Lung (tissue), 12 donors: ENCODE data around the gene SCGB1A1. TPM values are rescaled to one million over a fixed set of nuclear protein-coding genes. Genes with fewer than 3 reads are reported as not detected.

ENCODE experiments used
- ATAC-seq: fragments of 200-7000 bp; cut with Tn5 transposase; one replicate; pipeline ENCODE4 v1.9.1; 2020; ENCODE audit warnings: moderate number of reproducible peaks; ENCODE audit not compliant: insufficient read depth, low FRiP score
- DNase-seq, 3 donors: peaks; one replicate each; pipeline ENCODE4 v3.0.0-alpha.2; 2013 to 2017
- H3K27ac ChIP-seq, 2 donors: one replicate each; pipeline ENCODE4 v1.5.1; 2013; ENCODE audit warnings: mild to moderate bottlenecking in 2 of 2, moderate library complexity in 2 of 2, control low read depth in 1 of 2, inconsistent platforms in 1 of 2, low read depth in 1 of 2, low read length in 1 of 2
- H3K27me3 ChIP-seq, 3 donors: one replicate each; pipeline ENCODE4 v1.5.1; 2013; ENCODE audit warnings: low read length in 2 of 3; ENCODE audit not compliant: control insufficient read depth in 3 of 3, insufficient read depth in 3 of 3
- H3K36me3 ChIP-seq, 4 donors: one replicate each; pipeline ENCODE4 v1.5.1; 2013; ENCODE audit warnings: low read length in 4 of 4, mild to moderate bottlenecking in 1 of 4, moderate library complexity in 1 of 4; ENCODE audit not compliant: control insufficient read depth in 4 of 4, insufficient read depth in 4 of 4
- H3K4me1 ChIP-seq, 5 donors: one replicate each; pipeline ENCODE4 v1.5.1; 2013; ENCODE audit warnings: low read length in 5 of 5, mild to moderate bottlenecking in 2 of 5, moderate library complexity in 1 of 5; ENCODE audit not compliant: control insufficient read depth in 5 of 5, insufficient read depth in 5 of 5
- H3K4me3 ChIP-seq: one replicate; pipeline ENCODE4 v1.5.1; 2013; ENCODE audit warnings: mild to moderate bottlenecking, control low read depth, moderate library complexity
- H3K9ac ChIP-seq, 2 donors: one replicate each; pipeline ENCODE4 v1.5.1; 2013; ENCODE audit warnings: low read length in 2 of 2, control low read depth in 1 of 2; ENCODE audit not compliant: insufficient read depth in 1 of 2
- H3K9me3 ChIP-seq, 4 donors: one replicate each; pipeline ENCODE4 v1.5.1; 2013; ENCODE audit warnings: low read length in 3 of 4, mild to moderate bottlenecking in 1 of 4, moderate library complexity in 1 of 4; ENCODE audit not compliant: control insufficient read depth in 4 of 4, insufficient read depth in 3 of 4
- WGBS, 2 donors: extraction: QIAGEN DNeasy Blood & Tissue Kit; methylation state at CpG; one replicate each; pipeline ENCODE4 v1.1.7; 2013; 5-methylcytosine and 5-hydroxymethylcytosine counted together
- polyA plus RNA-seq, 2 donors: library from polyadenylated mRNA; stranded (reverse); fragments of 200-250 nt; gene quantifications; one replicate each; pipeline ENCODE4 v1.2.1, GENCODE V29; 2013
- total RNA-seq, 2 donors: library from RNA; depleted of rRNA in 1 of 2; stranded (reverse); fragments of >200 nt in 1 of 2; gene quantifications; one replicate each; pipeline ENCODE4 v1.2.1, GENCODE V29; 2014 to 2021
- TF ChIP-seq, protein P1 (sequence below): IDR thresholded peaks from 2 replicates; pipeline ENCODE4 v1.5.1; 2012; ENCODE audit warnings: mild to moderate bottlenecking; ENCODE audit errors: control extremely low read depth, extremely low read depth
- donor health status: control.
- donor health status: control.
- donor health status: Bipolar disorder and iron deficiency.
- donor health status: healthy.
- donor health status: DM: yes; HTN: yes; CAD: no.

The SCGB1A1 gene
- total and polyA plus RNA-seq, 4 donors, result 16.0 to 6,099 (median 3,995) TPM

DNA sequence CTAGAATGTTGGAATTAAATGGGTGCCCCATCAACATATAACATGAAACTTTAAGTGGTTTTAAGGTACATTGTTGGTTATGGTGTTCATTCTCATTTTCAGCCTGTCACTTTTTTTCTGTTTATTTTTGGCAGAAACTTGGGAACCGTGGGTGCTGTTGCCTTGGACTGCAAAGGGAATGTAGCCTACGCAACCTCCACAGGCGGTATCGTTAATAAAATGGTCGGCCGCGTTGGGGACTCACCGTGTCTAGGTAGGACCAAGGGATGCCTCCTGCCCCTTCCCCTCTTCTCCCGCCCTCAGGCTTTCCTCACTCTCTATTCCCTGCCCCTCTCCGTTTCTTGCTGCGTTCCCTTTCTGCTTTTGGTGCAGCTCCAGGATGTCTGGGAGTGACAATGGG lies 29.8 kb upstream of the SCGB1A1 start:
- 84 to 89% methylated on average over 11 of the region's 11 CpGs for WGBS, 2 donors
- Histone ChIP-seq H3K27me3 (no peaks in the 10 kb centered on the region), H3K4me3 (no peak overlapping the region), H3K4me1 (peaks cover 0 to 10% (median 0%) of the 10 kb centered on the region in 5 donors), H3K9ac (no peak overlapping the region), H3K9me3 (no peaks in the 10 kb centered on the region), H3K27ac (no peak overlapping the region), H3K36me3 (peaks cover 0 to 3% (median 0%) of the 10 kb centered on the region in 4 donors)
- ATAC-seq (no peak), DNase-seq (no peak)
- TF ChIP-seq, protein P1, sequence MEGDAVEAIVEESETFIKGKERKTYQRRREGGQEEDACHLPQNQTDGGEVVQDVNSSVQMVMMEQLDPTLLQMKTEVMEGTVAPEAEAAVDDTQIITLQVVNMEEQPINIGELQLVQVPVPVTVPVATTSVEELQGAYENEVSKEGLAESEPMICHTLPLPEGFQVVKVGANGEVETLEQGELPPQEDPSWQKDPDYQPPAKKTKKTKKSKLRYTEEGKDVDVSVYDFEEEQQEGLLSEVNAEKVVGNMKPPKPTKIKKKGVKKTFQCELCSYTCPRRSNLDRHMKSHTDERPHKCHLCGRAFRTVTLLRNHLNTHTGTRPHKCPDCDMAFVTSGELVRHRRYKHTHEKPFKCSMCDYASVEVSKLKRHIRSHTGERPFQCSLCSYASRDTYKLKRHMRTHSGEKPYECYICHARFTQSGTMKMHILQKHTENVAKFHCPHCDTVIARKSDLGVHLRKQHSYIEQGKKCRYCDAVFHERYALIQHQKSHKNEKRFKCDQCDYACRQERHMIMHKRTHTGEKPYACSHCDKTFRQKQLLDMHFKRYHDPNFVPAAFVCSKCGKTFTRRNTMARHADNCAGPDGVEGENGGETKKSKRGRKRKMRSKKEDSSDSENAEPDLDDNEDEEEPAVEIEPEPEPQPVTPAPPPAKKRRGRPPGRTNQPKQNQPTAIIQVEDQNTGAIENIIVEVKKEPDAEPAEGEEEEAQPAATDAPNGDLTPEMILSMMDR, result no peak

DNA sequence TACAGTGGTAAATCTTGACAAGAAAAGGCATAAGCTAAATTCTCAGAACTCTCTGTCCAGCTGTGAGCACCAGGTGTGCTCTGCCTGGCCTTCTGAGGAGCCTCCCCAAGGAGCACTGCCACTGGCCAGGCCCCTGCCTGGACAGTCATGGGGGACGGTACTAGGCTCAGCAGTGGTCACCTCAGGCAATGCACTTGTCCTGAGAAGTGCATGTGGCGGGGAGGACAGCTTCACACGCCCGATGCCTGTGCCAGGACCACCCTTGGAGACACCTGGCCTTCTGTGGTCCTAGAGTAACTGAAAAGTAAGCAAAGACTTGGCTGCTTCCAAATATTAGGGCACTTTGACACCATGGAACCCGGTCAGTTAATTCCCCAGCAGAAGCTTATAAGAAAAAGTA lies 28.6 kb upstream of the SCGB1A1 start:
- WGBS, 2 donors, result 75 to 77% methylated on average over 5 of the region's 5 CpGs
- ATAC-seq, result no peak
- Histone ChIP-seq H3K4me1 (peaks cover 0 to 14% (median 3%) of the 10 kb centered on the region in 5 donors), H3K9ac (no peak overlapping the region), H3K27me3 (no peaks in the 10 kb centered on the region), H3K36me3 (peaks cover 0 to 3% (median 0%) of the 10 kb centered on the region in 4 donors), H3K4me3 (no peak overlapping the region), H3K27ac (no peak overlapping the region), H3K9me3 (no peaks in the 10 kb centered on the region)
- no peak for DNase-seq
- TF ChIP-seq, protein P1, result no peak

DNA sequence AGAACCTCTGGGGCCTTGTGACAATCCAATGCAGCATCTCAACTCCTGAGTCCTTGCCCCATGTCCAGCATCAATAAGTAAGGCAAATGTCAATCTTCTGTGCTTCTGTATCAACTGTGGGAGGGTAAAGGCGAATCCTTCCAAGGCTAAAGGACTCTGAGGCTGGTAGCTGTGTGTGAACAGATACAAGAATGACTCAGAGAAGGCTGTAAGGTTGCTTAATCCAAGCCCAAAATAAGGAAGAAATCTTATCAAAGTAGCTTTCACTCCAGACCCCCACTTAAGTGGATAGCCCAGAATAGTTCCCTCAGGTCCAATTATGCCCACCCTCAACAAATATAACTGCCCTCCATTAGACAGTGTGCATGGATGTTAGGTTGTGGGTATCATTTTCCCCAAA lies 28.1 kb upstream of the SCGB1A1 start:
- Histone ChIP-seq H3K27ac (no peak overlapping the region), H3K9ac (no peak overlapping the region), H3K36me3 (peaks cover 0 to 3% (median 0%) of the 10 kb centered on the region in 4 donors), H3K9me3 (no peaks in the 10 kb centered on the region), H3K4me3 (no peak overlapping the region), H3K27me3 (no peaks in the 10 kb centered on the region), H3K4me1 (peaks cover 0 to 18% (median 5%) of the 10 kb centered on the region in 5 donors)
- no peak for ATAC-seq
- DNase-seq, result no peak
- TF ChIP-seq, protein P1, result no peak
- WGBS, 2 donors, result 43 to 91% methylated on average over 1 of the region's 1 CpG
